HCT116 (cell line): ENCODE results near the gene OPCML.

Experiments
- EZH2 ChIP-seq: fragments of 200-600 bp; sonication (generic); IDR thresholded peaks from 2 replicates; pipeline ENCODE4 v1.6.1; 2017; ENCODE audit warnings: antibody characterized with exemption, mixed run types
- POLR2A ChIP-seq: IDR thresholded peaks from 2 replicates; pipeline ENCODE4 v1.7.0; 2011; ENCODE audit warnings: borderline replicate concordance; ENCODE audit not compliant: insufficient read depth, insufficient read length; ENCODE audit errors: extremely low read depth
- POLR2AphosphoS5 ChIP-seq: IDR thresholded peaks from 2 replicates; pipeline ENCODE4 v1.6.1; 2011; ENCODE audit warnings: mild to moderate bottlenecking, low read depth, low read length, moderate library complexity
- RAD21 ChIP-seq: IDR thresholded peaks from 2 replicates; pipeline ENCODE4 v1.6.1; 2012; ENCODE audit warnings: low read depth, mild to moderate bottlenecking
- SIN3A ChIP-seq: IDR thresholded peaks from 2 replicates; pipeline ENCODE4 v1.6.1; 2012; ENCODE audit warnings: low read depth
- TCF7L2 ChIP-seq: IDR thresholded peaks from 2 replicates; pipeline ENCODE4 v1.7.0; 2011; ENCODE audit warnings: borderline replicate concordance, inconsistent platforms; ENCODE audit not compliant: insufficient read depth, insufficient read length; ENCODE audit errors: extremely low read depth
- TF ChIP-seq, protein P1 (sequence below), 3 experiments: fragments of 200-600 bp in 1 of 3; sonication (generic) in 1 of 3; IDR thresholded peaks in 2 of 3; conservative IDR thresholded peaks in 1 of 3; 2 replicates each; pipeline ENCODE4 v1.5.1; 2012 to 2017; ENCODE audit warnings: low read depth in 2 of 3, low read length in 2 of 3, antibody characterized with exemption in 1 of 3, borderline replicate concordance in 1 of 3, control low read depth in 1 of 3, mild to moderate bottlenecking in 1 of 3, mixed read lengths in 1 of 3, mixed run types in 1 of 3, moderate library complexity in 1 of 3; ENCODE audit not compliant: insufficient read depth in 1 of 3

DNA sequence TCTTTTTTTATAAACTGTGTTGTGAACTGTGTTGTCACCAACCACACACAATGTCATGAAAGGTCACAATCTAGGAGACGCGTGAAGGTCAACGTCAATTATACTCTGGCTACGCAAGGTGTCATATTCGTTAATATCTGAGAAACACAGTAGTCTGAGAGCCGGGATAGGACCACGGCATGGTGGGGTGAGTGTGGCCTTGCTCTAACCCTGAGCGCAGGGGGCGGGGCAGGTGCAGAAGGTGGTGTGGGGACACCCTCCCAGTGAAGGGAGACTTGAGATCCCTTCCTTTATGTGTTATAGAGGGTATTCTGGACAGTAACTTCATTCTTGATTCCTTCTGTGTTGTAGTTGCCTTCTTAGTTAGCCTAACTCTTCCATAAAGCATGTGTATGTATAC, 883.0 kb downstream of the OPCML start:
- TF ChIP-seq POLR2A (no peak), EZH2 (no peak), RAD21 (no peak), SIN3A (no peak), TCF7L2 (no peak), POLR2AphosphoS5 (no peak)
- TF ChIP-seq, protein P1, sequence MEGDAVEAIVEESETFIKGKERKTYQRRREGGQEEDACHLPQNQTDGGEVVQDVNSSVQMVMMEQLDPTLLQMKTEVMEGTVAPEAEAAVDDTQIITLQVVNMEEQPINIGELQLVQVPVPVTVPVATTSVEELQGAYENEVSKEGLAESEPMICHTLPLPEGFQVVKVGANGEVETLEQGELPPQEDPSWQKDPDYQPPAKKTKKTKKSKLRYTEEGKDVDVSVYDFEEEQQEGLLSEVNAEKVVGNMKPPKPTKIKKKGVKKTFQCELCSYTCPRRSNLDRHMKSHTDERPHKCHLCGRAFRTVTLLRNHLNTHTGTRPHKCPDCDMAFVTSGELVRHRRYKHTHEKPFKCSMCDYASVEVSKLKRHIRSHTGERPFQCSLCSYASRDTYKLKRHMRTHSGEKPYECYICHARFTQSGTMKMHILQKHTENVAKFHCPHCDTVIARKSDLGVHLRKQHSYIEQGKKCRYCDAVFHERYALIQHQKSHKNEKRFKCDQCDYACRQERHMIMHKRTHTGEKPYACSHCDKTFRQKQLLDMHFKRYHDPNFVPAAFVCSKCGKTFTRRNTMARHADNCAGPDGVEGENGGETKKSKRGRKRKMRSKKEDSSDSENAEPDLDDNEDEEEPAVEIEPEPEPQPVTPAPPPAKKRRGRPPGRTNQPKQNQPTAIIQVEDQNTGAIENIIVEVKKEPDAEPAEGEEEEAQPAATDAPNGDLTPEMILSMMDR (IDR thresholded peaks at IDR 0.05 in 2 of 3, conservative IDR thresholded peaks at IDR 0.05 in 1 of 3; ENCODE audit: borderline replicate concordance in 1 of 3, insufficient read depth in 1 of 3, low read depth in 2 of 3, low read length in 2 of 3) = no peak
